Body of pancreas (tissue), 4 donors: ENCODE results near the gene SUMO3. TPM values are rescaled to one million over a fixed set of nuclear protein-coding genes. Genes with fewer than 3 reads are reported as not detected.

Experiments used
- ATAC-seq: fragments of 150-250 bp; one replicate; pipeline ENCODE4 v1.9.1; 2016
- DNase-seq, 4 donors: peaks; one replicate each; pipeline ENCODE4 v3.0.0-alpha.2; 2019
- H3K27ac ChIP-seq, 4 donors: fragments of 200-600 bp; sonication (generic); 1 replicate in 3 of 4; 2 replicates in 1 of 4; pipeline versions ENCODE4 v1.5.1 to v1.6.1; 2016 to 2019; ENCODE audit warnings: mild to moderate bottlenecking in 1 of 4, mixed read lengths in 1 of 4, moderate library complexity in 1 of 4
- H3K27me3 ChIP-seq, 2 donors: fragments of 200-600 bp; sonication (generic); one replicate each; pipeline ENCODE4 v1.6.0; 2016; ENCODE audit warnings: mild to moderate bottlenecking in 1 of 2
- H3K36me3 ChIP-seq, 2 donors: fragments of 200-600 bp; sonication (generic); replicated peaks in 1 of 2; 2 replicates each; pipeline ENCODE4 v1.5.1; 2016; ENCODE audit warnings: low read depth in 2 of 2; ENCODE audit not compliant: insufficient read depth in 1 of 2
- H3K4me1 ChIP-seq: fragments of 200-600 bp; sonication (generic); one replicate; pipeline ENCODE4 v1.6.0; 2016
- H3K4me3 ChIP-seq, 2 donors: fragments of 200-600 bp; sonication (generic); 1 replicate in 1 of 2; 2 replicates in 1 of 2; pipeline ENCODE4 v1.5.1; 2016 to 2019
- H3K9me3 ChIP-seq, 3 donors: fragments of 200-600 bp; sonication (generic); 1 replicate in 2 of 3; 2 replicates in 1 of 3; pipeline ENCODE4 v1.5.1; 2016
- CTCF ChIP-seq, 7 experiments: fragments of 450-650 bp in 4 of 7; fragments of 200-600 bp in 3 of 7; sonication (generic) in 3 of 7; IDR thresholded peaks; one replicate each; pipeline ENCODE4 v1.5.1; 2016 to 2019; ENCODE audit warnings: antibody characterized with exemption in 7 of 7
- POLR2A ChIP-seq, 3 donors: fragments of 450-650 bp; IDR thresholded peaks; one replicate each; pipeline ENCODE4 v1.6.1; 2016; ENCODE audit warnings: antibody characterized with exemption in 3 of 3, mild to moderate bottlenecking in 2 of 3
- WGBS, 2 donors: methylation state at CpG; one replicate each; pipeline ENCODE4 v1.1.5; 2017; 5-methylcytosine and 5-hydroxymethylcytosine counted together
- intact Hi-C: fragments of 100-400 bp; cut with DNase I; formaldehyde crosslinking; loops from one replicate; pipeline ENCODE4 v1.15.1; 2023
- total RNA-seq, 2 donors: library from RNA; depleted of rRNA; stranded (reverse); fragments of >200 nt; gene quantifications; one replicate each; pipeline ENCODE4 v1.1.0, GENCODE V29; 2016

SUMO3 gene
- total RNA-seq, 2 donors from 2014 or later = 20.4 to 33.2 TPM

- no peaks in the 10 kb centered on the region for H3K27me3 ChIP-seq
- WGBS, 2 donors = 92 to 97% methylated on average over 8 of the region's 8 CpGs
- TF ChIP-seq POLR2A (IDR thresholded peaks at IDR 0.05) = no peak
- no peak for TF ChIP-seq CTCF (IDR thresholded peaks at IDR 0.05)
- intact Hi-C loops = no loop called here
- H3K27ac ChIP-seq = no peak overlapping the region
- peaks cover 17% of the 10 kb centered on the region for H3K4me1 ChIP-seq
- no peaks in the 10 kb centered on the region for H3K9me3 ChIP-seq
- H3K36me3 ChIP-seq = peaks cover 0 to 13% of the 10 kb centered on the region in 2 donors
- no peak for ATAC-seq
- no peak overlapping the region for H3K4me3 ChIP-seq
- no peak for DNase-seq
Measured at GRCh38 chr21:44774972-44775371, 42.9 kb downstream of the SUMO3 start.

GRCh38 chr21:44773291-44773932 lies 44.5 kb downstream of the SUMO3 start:
- intact Hi-C loops = no loop called here
- TF ChIP-seq CTCF (IDR thresholded peaks at IDR 0.05) = no peak
- no peak for TF ChIP-seq POLR2A (IDR thresholded peaks at IDR 0.05)
- 65 to 82% methylated on average over 20 of the region's 20 CpGs for WGBS, 2 donors
- Histone ChIP-seq H3K27ac (no peak overlapping the region), H3K36me3 (peaks cover 0 to 13% of the 10 kb centered on the region in 2 donors), H3K4me1 (peaks cover 3% of the 10 kb centered on the region), H3K9me3 (no peaks in the 10 kb centered on the region), H3K4me3 (no peak overlapping the region), H3K27me3 (no peaks in the 10 kb centered on the region)
- DNase-seq (peak in 1 of 4 donors; percentile 24), ATAC-seq (no peak)

GRCh38 chr21:44771896-44772525 lies 45.9 kb downstream of the SUMO3 start:
- Histone ChIP-seq H3K9me3 (no peaks in the 10 kb centered on the region), H3K4me1 (no peaks in the 10 kb centered on the region), H3K4me3 (no peak overlapping the region), H3K27ac (no peak overlapping the region), H3K36me3 (peaks cover 0 to 13% of the 10 kb centered on the region in 2 donors), H3K27me3 (no peaks in the 10 kb centered on the region)
- TF ChIP-seq CTCF (IDR thresholded peaks at IDR 0.05) (no peak), POLR2A (IDR thresholded peaks at IDR 0.05) (no peak)
- intact Hi-C loops = no loop called here
- WGBS, 2 donors = 90 to 95% methylated on average over 17 of the region's 17 CpGs
- DNase-seq (no peak), ATAC-seq (no peak)

GRCh38 chr21:44767834-44768831 lies 49.7 kb downstream of the SUMO3 start:
- WGBS, 2 donors = 82 to 89% methylated on average over 14 to 29 of the region's 30 CpGs
- no peak for TF ChIP-seq POLR2A (IDR thresholded peaks at IDR 0.05)
- no peak for TF ChIP-seq CTCF (IDR thresholded peaks at IDR 0.05)
- Histone ChIP-seq H3K36me3 (peaks cover 0 to 9% of the 10 kb centered on the region in 2 donors), H3K27ac (no peak overlapping the region), H3K4me3 (no peak overlapping the region), H3K9me3 (no peaks in the 10 kb centered on the region), H3K4me1 (no peaks in the 10 kb centered on the region), H3K27me3 (no peaks in the 10 kb centered on the region)
- DNase-seq = no peak
- intact Hi-C loops = no loop called here
- ATAC-seq = no peak
